HCT116 (cell line): ENCODE data around the gene TFPI2. TPM values are rescaled to one million over a fixed set of nuclear protein-coding genes. Genes with fewer than 3 reads are reported as not detected.

Experiments used
- ATAC-seq: fragments of 200-7000 bp; cut with Tn5 transposase; 2 replicates; pipeline ENCODE4 v1.9.1; 2020; ENCODE audit warnings: mild to moderate bottlenecking, moderate library complexity
- BruUV-seq: library from RNA; stranded (reverse); fragments of 400-500 nt; replicated peaks from 2 replicates; lab custom pipeline; 2021; lab: Mats Ljungman, UMichigan
- CTCF ChIA-PET: fragments of 300-600 bp; sonication (Branson Sonifier 250); formaldehyde crosslinking; loops from one replicate; lab custom pipeline; 2021; ENCODE audit warnings: antibody characterized with exemption; lab: Charles Lee
- POLR2A ChIA-PET: fragments of 300-600, 350-600 bp; sonication (Branson Sonifier 250); formaldehyde crosslinking; loops from one replicate; lab custom pipeline; 2021; ENCODE audit warnings: antibody characterized with exemption; lab: Charles Lee
- RAD21 ChIA-PET, 2 experiments: fragments of 300-600 bp; sonication (Branson Sonifier 250); formaldehyde crosslinking; loops; one replicate each; lab custom pipeline; 2023; ENCODE audit warnings: low total read pairs in 2 of 2; ENCODE audit not compliant: uncharacterized antibody in 2 of 2, unreplicated experiment in 2 of 2, low non-redundant PET in 1 of 2; lab: Charles Lee
- DNase-seq: peaks from one replicate; pipeline ENCODE4 v3.0.0-alpha.2; 2010; ENCODE audit warnings: low read depth, low spot score
- H2AFZ ChIP-seq: fragments of 200-600 bp; shearing (Covaris generic), sonication (generic); 2 replicates; pipeline ENCODE4 v1.6.1; 2017; ENCODE audit warnings: low read depth, mixed run types, mixed read lengths, antibody characterized with exemption, low read length; ENCODE audit not compliant: poor library complexity, severe bottlenecking
- H3K27ac ChIP-seq: 2 replicates; pipeline ENCODE4 v1.5.1; 2012; ENCODE audit warnings: low read depth, low read length
- H3K27me3 ChIP-seq: fragments of 200-600 bp; sonication (generic); 2 replicates; pipeline ENCODE4 v1.6.1; 2016; ENCODE audit warnings: mixed run types, low read length, mixed read lengths; ENCODE audit not compliant: insufficient read depth
- H3K36me3 ChIP-seq, 2 experiments: fragments of 200-500 bp in 1 of 2; fragments of 200-600 bp in 1 of 2; sonication (Bioruptor generic) in 1 of 2; sonication (generic) in 1 of 2; 2 replicates each; pipeline versions ENCODE4 v1.5.1 to v1.6.1; 2014 to 2016; ENCODE audit warnings: low read length in 2 of 2, inconsistent platforms in 1 of 2, mixed read lengths in 1 of 2, mixed run types in 1 of 2; ENCODE audit not compliant: insufficient read depth in 2 of 2, control insufficient read depth in 1 of 2
- H3K4me1 ChIP-seq, 2 experiments: fragments of 200-600 bp in 1 of 2; sonication (generic) in 1 of 2; 2 replicates each; pipeline versions ENCODE4 v1.5.1 to v1.6.1; 2012 to 2017; ENCODE audit warnings: low read length in 2 of 2, inconsistent platforms in 1 of 2, mild to moderate bottlenecking in 1 of 2, mixed read lengths in 1 of 2, mixed run types in 1 of 2, moderate library complexity in 1 of 2; ENCODE audit not compliant: insufficient read depth in 2 of 2, control insufficient read depth in 1 of 2
- H3K4me2 ChIP-seq: fragments of 200-600 bp; sonication (generic); 2 replicates; pipeline ENCODE4 v1.6.1; 2017; ENCODE audit warnings: mixed run types, low read length, mixed read lengths
- H3K4me3 ChIP-seq, 2 experiments: fragments of 200-600 bp in 1 of 2; sonication (generic) in 1 of 2; replicated peaks in 1 of 2; 2 replicates each; pipeline ENCODE4 v1.5.1; 2011 to 2016; ENCODE audit warnings: low read length in 2 of 2, control low read depth in 1 of 2, low read depth in 1 of 2, mild to moderate bottlenecking in 1 of 2, mixed read lengths in 1 of 2, mixed run types in 1 of 2
- H3K79me2 ChIP-seq: fragments of 200-600 bp; sonication (generic); 2 replicates; pipeline ENCODE4 v1.6.1; 2017; ENCODE audit warnings: mild to moderate bottlenecking, mixed run types, low read length, moderate library complexity, mixed read lengths; ENCODE audit not compliant: insufficient read depth
- H3K9ac ChIP-seq: fragments of 200-600 bp; sonication (generic); 2 replicates; pipeline ENCODE4 v1.6.1; 2016; ENCODE audit warnings: low read length, mixed read lengths
- H3K9me2 ChIP-seq: fragments of 200-600 bp; sonication (generic), shearing (Covaris generic); 2 replicates; pipeline ENCODE4 v1.6.1; 2017; ENCODE audit warnings: mixed run types, mild to moderate bottlenecking, moderate library complexity; ENCODE audit not compliant: insufficient read depth
- H3K9me3 ChIP-seq, 2 experiments: fragments of 200-500 bp in 1 of 2; fragments of 200-600 bp in 1 of 2; sonication (Bioruptor generic) in 1 of 2; sonication (generic) in 1 of 2; 2 replicates each; pipeline ENCODE4 v1.6.1; 2014 to 2017; ENCODE audit warnings: low read length in 2 of 2, mixed read lengths in 2 of 2, inconsistent platforms in 1 of 2, low read depth in 1 of 2, mild to moderate bottlenecking in 1 of 2, mixed run types in 1 of 2, moderate library complexity in 1 of 2; ENCODE audit not compliant: control insufficient read depth in 1 of 2, insufficient read depth in 1 of 2
- H4K20me1 ChIP-seq: fragments of 200-600 bp; sonication (generic), shearing (Covaris generic); 2 replicates; pipeline ENCODE4 v1.6.1; 2017; ENCODE audit warnings: mixed run types, mild to moderate bottlenecking, moderate library complexity; ENCODE audit not compliant: insufficient read depth
- CBX3 ChIP-seq: IDR thresholded peaks from 2 replicates; pipeline ENCODE4 v1.6.1; 2012; ENCODE audit warnings: low read depth
- EZH2 ChIP-seq: fragments of 200-600 bp; sonication (generic); IDR thresholded peaks from 2 replicates; pipeline ENCODE4 v1.6.1; 2017; ENCODE audit warnings: antibody characterized with exemption, mixed run types
- EZH2phosphoT487 ChIP-seq: fragments of 200-600 bp; IDR thresholded peaks from 2 replicates; pipeline ENCODE4 v1.6.1; 2018; ENCODE audit warnings: antibody characterized with exemption, borderline replicate concordance
- JUND ChIP-seq: IDR thresholded peaks from 2 replicates; pipeline ENCODE4 v1.6.1; 2012
- SRF ChIP-seq: IDR thresholded peaks from 2 replicates; pipeline ENCODE4 v1.6.1; 2012; ENCODE audit warnings: low read depth
- TCF7L2 ChIP-seq: IDR thresholded peaks from 2 replicates; pipeline ENCODE4 v1.7.0; 2011; ENCODE audit warnings: borderline replicate concordance, inconsistent platforms; ENCODE audit not compliant: insufficient read depth, insufficient read length; ENCODE audit errors: extremely low read depth
- ZFX ChIP-seq: fragments of 450-650 bp; IDR thresholded peaks from 2 replicates; pipeline ENCODE4 v1.6.1; 2017
- intact Hi-C: fragments of 100-400 bp; cut with micrococcal nuclease; formaldehyde crosslinking; loops from 2 replicates; pipeline ENCODE4 v1.10.0; 2022
- total RNA-seq: library from RNA; stranded (reverse); gene quantifications from one replicate; pipeline ENCODE4 v1.2.1, GENCODE V29; 2021; ENCODE audit not compliant: unreplicated experiment
- TF ChIP-seq, protein P1 (sequence below): IDR thresholded peaks from 2 replicates; pipeline ENCODE4 v1.6.1; 2011; ENCODE audit warnings: mild to moderate bottlenecking, low read length, moderate library complexity; ENCODE audit not compliant: insufficient replicate concordance; ENCODE audit errors: extremely low read depth
- TF ChIP-seq, protein P2 (sequence below): IDR thresholded peaks from 2 replicates; pipeline ENCODE4 v1.6.1; 2012; ENCODE audit warnings: low read depth
- TF ChIP-seq, protein P3 (sequence below): IDR thresholded peaks from 2 replicates; pipeline ENCODE4 v1.6.1; 2012

Gene TFPI2
- total RNA-seq, 1 experiment from 2014 or later = 0.15 TPM

DNA sequence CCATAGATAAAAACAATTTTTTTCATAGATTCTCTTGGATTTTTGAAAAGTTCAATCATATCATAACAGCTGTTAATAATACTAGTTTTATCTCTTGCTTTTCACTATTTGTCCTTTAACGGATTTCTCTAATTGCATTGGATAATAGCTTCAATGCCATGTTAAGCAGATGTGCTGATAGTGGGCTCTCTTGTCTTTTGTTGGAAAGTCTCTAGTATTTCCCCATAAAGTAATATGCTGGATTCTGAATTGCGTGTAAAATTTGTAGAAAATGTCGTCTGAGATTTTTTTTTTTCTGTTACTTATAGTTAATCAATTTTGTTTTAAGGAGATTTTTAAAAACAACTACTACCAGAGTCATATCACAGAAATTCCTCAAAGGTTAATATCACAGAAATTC, 53.3 kb downstream of the TFPI2 start (continued):
- no peak for TF ChIP-seq EZH2
- TF ChIP-seq CBX3 = no peak
- TF ChIP-seq EZH2phosphoT487 = no peak

DNA sequence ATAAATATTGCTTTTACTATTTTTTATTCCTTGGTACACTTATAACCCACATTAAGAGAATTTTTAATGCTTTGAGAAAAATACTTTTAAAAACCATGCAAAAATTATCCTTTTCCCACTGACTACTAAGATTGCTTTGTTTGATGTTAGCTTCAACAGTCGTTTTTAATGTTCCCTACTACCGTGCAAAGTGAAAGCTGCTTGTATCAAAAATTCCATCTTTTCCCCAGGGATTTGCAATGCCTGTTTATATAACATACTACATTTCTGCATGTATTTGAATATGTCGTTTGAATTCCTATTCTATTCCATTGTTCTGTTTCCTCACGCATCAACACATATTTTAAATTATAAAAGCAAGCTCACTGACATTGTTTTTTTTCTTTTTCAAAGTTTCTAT, 54.4 kb downstream of the TFPI2 start:
- ChIA-PET RAD21 (no interaction called here), CTCF (no interaction called here), POLR2A (no interaction called here)
- DNase-seq (no peak), ATAC-seq (no peak)
- intact Hi-C loops = no loop called here
- no peak overlapping the region for H3K4me2 ChIP-seq
- TF ChIP-seq SRF (no peak), ZFX (no peak), TCF7L2 (no peak), JUND (no peak)
- TF ChIP-seq, protein P1, sequence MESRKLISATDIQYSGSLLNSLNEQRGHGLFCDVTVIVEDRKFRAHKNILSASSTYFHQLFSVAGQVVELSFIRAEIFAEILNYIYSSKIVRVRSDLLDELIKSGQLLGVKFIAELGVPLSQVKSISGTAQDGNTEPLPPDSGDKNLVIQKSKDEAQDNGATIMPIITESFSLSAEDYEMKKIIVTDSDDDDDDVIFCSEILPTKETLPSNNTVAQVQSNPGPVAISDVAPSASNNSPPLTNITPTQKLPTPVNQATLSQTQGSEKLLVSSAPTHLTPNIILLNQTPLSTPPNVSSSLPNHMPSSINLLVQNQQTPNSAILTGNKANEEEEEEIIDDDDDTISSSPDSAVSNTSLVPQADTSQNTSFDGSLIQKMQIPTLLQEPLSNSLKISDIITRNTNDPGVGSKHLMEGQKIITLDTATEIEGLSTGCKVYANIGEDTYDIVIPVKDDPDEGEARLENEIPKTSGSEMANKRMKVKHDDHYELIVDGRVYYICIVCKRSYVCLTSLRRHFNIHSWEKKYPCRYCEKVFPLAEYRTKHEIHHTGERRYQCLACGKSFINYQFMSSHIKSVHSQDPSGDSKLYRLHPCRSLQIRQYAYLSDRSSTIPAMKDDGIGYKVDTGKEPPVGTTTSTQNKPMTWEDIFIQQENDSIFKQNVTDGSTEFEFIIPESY = no peak
- TF ChIP-seq, protein P2, sequence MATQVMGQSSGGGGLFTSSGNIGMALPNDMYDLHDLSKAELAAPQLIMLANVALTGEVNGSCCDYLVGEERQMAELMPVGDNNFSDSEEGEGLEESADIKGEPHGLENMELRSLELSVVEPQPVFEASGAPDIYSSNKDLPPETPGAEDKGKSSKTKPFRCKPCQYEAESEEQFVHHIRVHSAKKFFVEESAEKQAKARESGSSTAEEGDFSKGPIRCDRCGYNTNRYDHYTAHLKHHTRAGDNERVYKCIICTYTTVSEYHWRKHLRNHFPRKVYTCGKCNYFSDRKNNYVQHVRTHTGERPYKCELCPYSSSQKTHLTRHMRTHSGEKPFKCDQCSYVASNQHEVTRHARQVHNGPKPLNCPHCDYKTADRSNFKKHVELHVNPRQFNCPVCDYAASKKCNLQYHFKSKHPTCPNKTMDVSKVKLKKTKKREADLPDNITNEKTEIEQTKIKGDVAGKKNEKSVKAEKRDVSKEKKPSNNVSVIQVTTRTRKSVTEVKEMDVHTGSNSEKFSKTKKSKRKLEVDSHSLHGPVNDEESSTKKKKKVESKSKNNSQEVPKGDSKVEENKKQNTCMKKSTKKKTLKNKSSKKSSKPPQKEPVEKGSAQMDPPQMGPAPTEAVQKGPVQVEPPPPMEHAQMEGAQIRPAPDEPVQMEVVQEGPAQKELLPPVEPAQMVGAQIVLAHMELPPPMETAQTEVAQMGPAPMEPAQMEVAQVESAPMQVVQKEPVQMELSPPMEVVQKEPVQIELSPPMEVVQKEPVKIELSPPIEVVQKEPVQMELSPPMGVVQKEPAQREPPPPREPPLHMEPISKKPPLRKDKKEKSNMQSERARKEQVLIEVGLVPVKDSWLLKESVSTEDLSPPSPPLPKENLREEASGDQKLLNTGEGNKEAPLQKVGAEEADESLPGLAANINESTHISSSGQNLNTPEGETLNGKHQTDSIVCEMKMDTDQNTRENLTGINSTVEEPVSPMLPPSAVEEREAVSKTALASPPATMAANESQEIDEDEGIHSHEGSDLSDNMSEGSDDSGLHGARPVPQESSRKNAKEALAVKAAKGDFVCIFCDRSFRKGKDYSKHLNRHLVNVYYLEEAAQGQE = no peak
- TF ChIP-seq, protein P3, sequence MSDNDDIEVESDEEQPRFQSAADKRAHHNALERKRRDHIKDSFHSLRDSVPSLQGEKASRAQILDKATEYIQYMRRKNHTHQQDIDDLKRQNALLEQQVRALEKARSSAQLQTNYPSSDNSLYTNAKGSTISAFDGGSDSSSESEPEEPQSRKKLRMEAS = no peak
- H3K27ac ChIP-seq = no peak overlapping the region
- H3K36me3 ChIP-seq = no peaks in the 10 kb centered on the region
- no TSS peak for BruUV-seq
- H4K20me1 ChIP-seq = no peaks in the 10 kb centered on the region
- H3K9ac ChIP-seq = no peak overlapping the region
- H3K27me3 ChIP-seq = no peaks in the 10 kb centered on the region
- no peak overlapping the region for H2AFZ ChIP-seq
- H3K9me3 ChIP-seq = no peaks in the 10 kb centered on the region
- H3K9me2 ChIP-seq = no peaks in the 10 kb centered on the region
- no peaks in the 10 kb centered on the region for H3K4me1 ChIP-seq
- no peak overlapping the region for H3K4me3 ChIP-seq
- H3K79me2 ChIP-seq = no peaks in the 10 kb centered on the region
